Activated naive CD4-positive, alpha-beta T cell treated with anti-CD3 and anti-CD28 coated beads, Interleukin-2, amount 50 U/mL, for 24 hours (primary cell): Measurements from ENCODE around the gene SMIM41.
A peak's percentile ranks its signal among the peaks of the same experiment; 100 is the strongest.

Experiments used
- H3K27ac Mint-ChIP-seq: one replicate; pipeline ENCODE4 v1.8.0; 2021; ENCODE audit warnings: mild to moderate bottlenecking, mixed read lengths
- H3K27me3 Mint-ChIP-seq: one replicate; pipeline ENCODE4 v1.8.0; 2021; ENCODE audit warnings: mixed read lengths
- H3K36me3 Mint-ChIP-seq: one replicate; pipeline ENCODE4 v1.8.0; 2021; ENCODE audit warnings: mixed read lengths
- H3K4me1 Mint-ChIP-seq: one replicate; pipeline ENCODE4 v1.8.0; 2021; ENCODE audit warnings: mixed read lengths
- H3K4me3 Mint-ChIP-seq: one replicate; pipeline ENCODE4 v1.8.0; 2021; ENCODE audit warnings: mild to moderate bottlenecking, mixed read lengths
- H3K9me3 Mint-ChIP-seq: one replicate; pipeline ENCODE4 v1.8.0; 2021; ENCODE audit warnings: mixed read lengths

Gene SMIM41

DNA sequence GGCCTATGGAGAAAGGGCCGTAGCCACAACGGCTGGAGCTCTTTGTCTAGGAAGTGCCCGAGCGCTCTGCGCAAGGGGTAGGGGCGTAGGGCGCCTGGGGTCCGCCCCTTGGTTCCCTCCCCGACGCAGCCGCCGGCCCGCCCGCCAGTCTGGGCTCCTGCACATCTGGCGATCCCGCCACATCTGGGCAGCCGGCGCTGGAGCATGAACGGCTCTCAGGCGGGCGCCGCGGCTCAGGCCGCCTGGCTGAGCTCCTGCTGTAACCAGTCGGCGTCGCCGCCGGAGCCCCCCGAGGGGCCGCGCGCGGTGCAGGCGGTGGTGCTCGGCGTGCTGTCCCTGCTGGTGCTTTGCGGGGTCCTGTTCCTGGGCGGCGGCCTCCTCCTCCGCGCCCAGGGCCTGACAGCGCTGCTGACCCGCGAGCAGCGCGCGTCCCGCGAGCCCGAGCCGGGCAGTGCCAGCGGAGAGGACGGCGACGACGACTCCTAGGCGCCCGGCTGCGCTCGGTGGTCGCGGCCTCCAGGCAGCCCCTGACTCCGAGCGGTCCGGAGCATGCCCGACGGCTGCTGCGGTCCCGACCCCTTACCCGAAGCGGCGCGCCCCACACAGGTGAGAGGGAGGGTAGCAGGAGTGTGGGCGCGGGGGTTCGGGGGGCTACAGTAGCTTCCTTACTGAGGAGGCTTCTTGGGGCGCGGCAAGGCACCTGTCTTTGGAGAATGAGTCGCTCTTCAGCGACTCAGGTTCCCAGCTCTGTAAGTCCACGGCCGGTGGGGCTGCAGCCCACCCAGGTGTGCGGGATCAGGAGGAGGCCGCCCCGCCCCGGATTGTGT lies at the start of gene SMIM41:
Gene SMIM41 (plus strand): TSS at position 129 of the 827 bp plus-strand sequence. CDS start 76 bp downstream, at position 205.
- H3K27me3 Mint-ChIP-seq: no peaks in the 10 kb centered on the region
- H3K4me3 Mint-ChIP-seq: no peak within 1 kb of the TSS
- no peak within 1 kb of the TSS for H3K27ac Mint-ChIP-seq

DNA sequence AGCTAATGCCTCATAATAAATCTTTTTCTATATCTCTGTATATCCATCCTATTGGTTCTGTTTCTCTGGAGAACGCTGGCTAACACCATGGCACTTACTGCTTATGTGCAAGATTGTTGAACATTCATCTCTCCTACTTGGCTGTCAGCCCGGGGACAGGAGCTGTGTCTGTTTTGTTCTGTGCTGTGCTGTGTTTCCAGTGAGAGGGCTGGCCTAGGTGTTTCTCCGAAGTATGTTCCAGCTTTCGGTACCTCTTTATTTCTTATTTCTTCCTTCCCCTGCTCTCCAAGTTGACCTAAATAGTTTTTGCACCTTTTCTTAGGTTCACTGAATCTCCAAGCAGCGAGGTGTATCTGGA lies 47.1 kb upstream of the SMIM41 start:
- Mint-ChIP-seq H3K36me3 (no peaks in the 10 kb centered on the region), H3K4me3 (peak overlapping the region; percentile 80), H3K9me3 (no peaks in the 10 kb centered on the region), H3K27me3 (no peaks in the 10 kb centered on the region), H3K4me1 (peaks cover 40% of the 10 kb centered on the region), H3K27ac (peak overlapping the region; percentile 83)

More for the DNA sequence above, at the start of gene SMIM41:
- H3K36me3 Mint-ChIP-seq: peaks cover 6% of the 10 kb centered on the region
- H3K4me1 Mint-ChIP-seq: peaks cover 31% of the 10 kb centered on the region
- no peaks in the 10 kb centered on the region for H3K9me3 Mint-ChIP-seq

DNA sequence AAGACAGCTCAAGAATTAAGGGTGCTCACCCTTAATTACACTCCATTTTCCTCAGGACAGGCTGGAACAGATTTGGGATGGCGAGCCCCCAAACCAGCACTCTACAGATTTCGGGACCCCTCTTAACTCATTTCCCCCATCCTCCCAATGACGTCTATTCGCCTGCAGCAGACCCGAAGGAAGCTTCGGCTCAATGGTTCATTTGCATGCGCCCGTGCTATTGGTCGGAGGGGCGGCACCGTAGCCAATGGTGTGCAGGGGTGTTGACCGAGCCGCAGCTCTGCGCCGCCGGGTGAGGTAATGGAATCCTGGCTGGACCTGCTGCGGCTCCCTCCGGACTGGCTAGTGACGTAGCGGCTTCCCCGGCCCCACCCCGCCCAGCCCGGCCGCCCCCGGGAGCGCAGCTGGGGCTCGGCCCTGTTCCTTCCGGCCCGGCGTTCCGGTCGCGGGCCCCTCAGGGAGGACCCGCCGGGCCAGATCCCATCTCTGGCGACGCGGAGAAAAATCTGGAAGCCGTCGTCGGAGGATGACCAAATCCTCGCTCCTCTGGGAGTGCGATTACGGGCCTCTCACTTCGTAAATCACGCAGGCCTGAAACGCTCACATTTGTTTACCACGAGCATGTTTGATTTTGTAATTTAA lies 46.6 kb upstream of the SMIM41 start:
- peak overlapping the region; percentile 83 for H3K27ac Mint-ChIP-seq
- H3K27me3 Mint-ChIP-seq: no peaks in the 10 kb centered on the region
- peaks cover 40% of the 10 kb centered on the region for H3K4me1 Mint-ChIP-seq
- no peaks in the 10 kb centered on the region for H3K36me3 Mint-ChIP-seq
- H3K9me3 Mint-ChIP-seq: no peaks in the 10 kb centered on the region
- H3K4me3 Mint-ChIP-seq: peak overlapping the region; percentile 80

DNA sequence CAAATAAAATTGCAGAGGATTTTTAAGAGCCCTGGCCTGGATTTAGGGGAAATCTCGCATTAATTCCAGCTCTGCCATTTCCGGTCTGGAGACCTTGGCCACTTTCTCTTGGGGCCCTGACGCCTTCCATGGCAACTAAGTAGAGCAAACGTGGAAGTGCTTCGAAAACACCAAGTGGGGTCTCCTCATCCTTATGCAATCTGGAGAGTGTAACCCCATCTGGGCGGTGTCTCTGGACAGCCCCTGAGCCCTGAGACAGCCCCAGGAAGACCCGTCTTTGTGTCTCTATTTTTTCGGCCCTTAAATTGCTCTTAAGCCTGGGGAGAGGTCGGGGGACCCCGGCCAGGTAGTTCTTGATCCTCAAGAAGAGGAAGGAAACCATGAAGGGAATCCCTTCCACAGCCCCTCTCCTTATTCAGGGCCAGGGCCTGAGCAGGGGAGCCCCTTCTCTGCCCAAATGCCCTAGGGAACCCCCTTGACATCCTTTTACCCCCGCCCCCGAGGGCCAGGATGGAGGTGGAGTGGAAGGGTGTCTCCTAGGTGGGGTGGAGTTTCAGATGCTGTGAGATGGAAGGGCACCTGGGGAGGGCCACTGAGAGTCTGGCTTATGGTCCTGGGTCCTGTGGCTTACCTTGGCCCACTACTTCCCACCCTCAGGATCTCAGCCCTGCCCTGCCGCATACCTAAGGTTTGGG lies 45.9 kb upstream of the SMIM41 start:
- Mint-ChIP-seq H3K36me3 (no peaks in the 10 kb centered on the region), H3K4me3 (peak overlapping the region; percentile 80), H3K9me3 (no peaks in the 10 kb centered on the region), H3K4me1 (peaks cover 46% of the 10 kb centered on the region), H3K27ac (peak overlapping the region; percentile 30), H3K27me3 (no peaks in the 10 kb centered on the region)

DNA sequence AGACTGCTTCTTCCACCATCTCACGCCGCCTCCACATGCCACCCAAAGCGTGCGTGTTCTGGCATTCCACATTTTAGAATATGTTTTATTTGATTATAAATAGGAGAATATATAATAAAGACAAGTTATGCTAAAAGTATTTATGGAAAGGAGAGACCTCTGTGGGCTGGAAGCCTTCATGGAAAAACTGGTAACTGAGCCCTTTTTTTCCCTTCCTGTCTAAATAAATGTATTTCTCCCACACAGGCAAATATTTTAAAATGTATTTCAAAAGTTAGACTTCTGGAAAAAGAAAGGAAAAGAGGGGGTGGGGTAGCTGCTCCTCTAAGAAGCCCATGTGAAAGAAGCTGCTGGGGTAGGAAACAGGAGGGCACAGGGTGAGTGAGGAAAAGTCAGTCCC lies 44.3 kb upstream of the SMIM41 start:
- peak overlapping the region; percentile 72 for H3K27ac Mint-ChIP-seq
- H3K36me3 Mint-ChIP-seq: no peaks in the 10 kb centered on the region
- no peaks in the 10 kb centered on the region for H3K9me3 Mint-ChIP-seq
- peak overlapping the region; percentile 76 for H3K4me3 Mint-ChIP-seq
- H3K4me1 Mint-ChIP-seq: peaks cover 62% of the 10 kb centered on the region
- no peaks in the 10 kb centered on the region for H3K27me3 Mint-ChIP-seq

DNA sequence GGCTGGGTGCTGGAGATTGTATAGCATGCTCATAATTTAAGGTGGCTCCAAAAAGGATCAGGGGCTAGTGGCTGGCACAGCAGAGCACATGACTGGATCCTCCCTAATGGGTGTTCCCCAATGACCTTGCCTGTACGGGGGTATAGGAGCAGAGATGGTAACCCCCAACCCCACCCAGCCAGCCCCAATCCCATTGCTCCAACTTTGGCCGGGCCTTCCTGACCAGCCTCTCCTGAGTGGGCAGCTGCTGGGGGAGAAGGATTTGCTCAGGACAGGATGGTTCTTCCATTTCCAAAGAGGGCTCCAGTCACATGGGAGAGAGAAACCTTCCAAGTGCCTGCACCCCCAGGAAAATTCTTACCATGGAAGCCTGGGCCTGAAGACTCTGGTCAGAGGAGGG lies 43.6 kb upstream of the SMIM41 start:
- Mint-ChIP-seq H3K4me3 (peak overlapping the region; percentile 76), H3K27ac (peak overlapping the region; percentile 72)

DNA sequence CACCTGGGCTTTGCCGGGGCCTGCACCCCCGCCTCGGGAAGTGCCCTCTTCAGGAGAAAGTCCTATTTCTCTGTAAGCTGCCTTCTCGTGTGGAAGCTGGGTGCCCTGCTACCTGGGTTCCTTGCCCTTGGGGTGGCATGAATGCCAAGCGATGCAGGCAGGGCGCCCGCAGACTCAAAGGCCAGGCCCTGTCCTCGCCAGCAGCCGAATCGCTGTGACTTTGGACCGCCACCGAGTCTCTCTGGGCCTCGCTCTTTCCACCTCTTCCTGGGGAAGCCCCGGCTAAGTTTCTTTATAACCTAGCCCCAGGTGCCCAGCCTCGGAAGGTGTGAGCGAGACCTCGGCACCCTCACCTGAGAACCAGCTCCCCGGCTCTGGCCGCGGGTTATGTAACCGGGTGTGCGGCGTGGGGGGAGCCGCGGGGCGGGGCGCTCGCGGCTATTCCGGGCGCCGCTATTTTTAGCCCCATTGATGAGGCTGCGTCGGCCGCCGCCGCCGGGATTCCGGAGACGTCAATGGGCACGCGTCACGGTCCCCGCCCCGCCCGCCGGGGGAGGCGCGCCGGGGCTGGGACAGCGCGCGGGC lies 42.8 kb upstream of the SMIM41 start:
- H3K36me3 Mint-ChIP-seq: no peaks in the 10 kb centered on the region
- H3K27me3 Mint-ChIP-seq: no peaks in the 10 kb centered on the region
- H3K9me3 Mint-ChIP-seq: no peaks in the 10 kb centered on the region
- no peak overlapping the region for H3K27ac Mint-ChIP-seq
- H3K4me3 Mint-ChIP-seq: peak overlapping the region; percentile 76
- peaks cover 75% of the 10 kb centered on the region for H3K4me1 Mint-ChIP-seq

More for the DNA sequence above, 43.6 kb upstream of the SMIM41 start:
- Mint-ChIP-seq H3K36me3 (no peaks in the 10 kb centered on the region), H3K27me3 (no peaks in the 10 kb centered on the region), H3K9me3 (no peaks in the 10 kb centered on the region), H3K4me1 (peaks cover 69% of the 10 kb centered on the region)

DNA sequence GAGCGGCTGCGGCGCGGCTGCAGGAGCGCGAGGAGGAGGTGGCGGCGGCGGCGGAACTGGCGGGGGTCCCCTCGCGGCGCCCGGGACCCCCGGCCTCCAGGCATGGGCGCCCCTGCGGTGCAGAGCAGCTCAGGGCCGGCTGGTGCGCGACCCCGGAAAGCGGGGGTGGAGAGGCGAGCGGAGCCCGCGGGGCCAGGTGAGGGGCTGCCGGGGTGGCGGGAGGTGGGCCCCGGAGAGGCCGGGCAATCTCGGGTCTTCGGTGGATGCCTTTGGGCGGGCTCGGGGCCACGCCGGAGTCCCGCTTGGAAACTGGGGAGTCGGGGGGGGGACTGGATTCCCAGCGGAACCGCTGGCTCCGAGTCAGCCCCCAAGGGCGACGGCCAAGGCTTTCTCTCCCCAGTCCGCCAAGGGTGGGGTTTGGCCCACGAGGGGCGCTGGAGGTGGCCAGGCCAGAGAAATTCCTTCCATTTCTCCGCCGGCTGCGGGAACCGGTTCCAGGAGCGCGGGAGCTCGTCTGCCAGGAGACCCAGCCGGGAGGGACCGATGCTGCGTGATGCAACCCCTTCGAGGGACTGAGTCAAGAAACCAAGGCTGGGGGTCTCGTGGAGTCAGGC lies 42.1 kb upstream of the SMIM41 start:
- H3K36me3 Mint-ChIP-seq: no peaks in the 10 kb centered on the region
- peaks cover 75% of the 10 kb centered on the region for H3K4me1 Mint-ChIP-seq
- no peaks in the 10 kb centered on the region for H3K9me3 Mint-ChIP-seq
- peak overlapping the region; percentile 79 for H3K4me3 Mint-ChIP-seq
- H3K27me3 Mint-ChIP-seq: no peaks in the 10 kb centered on the region
- H3K27ac Mint-ChIP-seq: no peak overlapping the region

DNA sequence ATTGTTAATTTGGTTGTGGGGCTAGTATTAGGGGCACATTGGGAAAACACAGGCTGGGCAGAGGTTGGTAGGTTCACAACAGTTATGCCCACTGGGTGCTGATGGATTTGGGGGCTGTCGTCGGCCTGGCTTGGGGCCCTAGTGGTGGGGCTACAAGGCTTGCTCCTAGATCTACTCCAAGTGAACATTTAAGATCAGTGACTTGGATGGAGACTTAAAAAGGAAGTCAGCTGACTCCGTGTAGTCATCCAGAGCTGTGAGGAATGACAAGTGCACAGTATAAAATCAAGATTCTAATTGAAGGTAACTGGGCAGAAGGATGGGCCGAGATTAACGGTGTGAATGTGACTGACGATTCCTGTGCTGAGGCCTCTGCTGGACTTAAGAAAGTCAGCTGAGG lies 41.1 kb upstream of the SMIM41 start:
- peak overlapping the region; percentile 79 for H3K4me3 Mint-ChIP-seq
- peaks cover 71% of the 10 kb centered on the region for H3K4me1 Mint-ChIP-seq
- H3K9me3 Mint-ChIP-seq: no peaks in the 10 kb centered on the region
- H3K27ac Mint-ChIP-seq: peak overlapping the region; percentile 53
- no peaks in the 10 kb centered on the region for H3K36me3 Mint-ChIP-seq
- H3K27me3 Mint-ChIP-seq: no peaks in the 10 kb centered on the region

DNA sequence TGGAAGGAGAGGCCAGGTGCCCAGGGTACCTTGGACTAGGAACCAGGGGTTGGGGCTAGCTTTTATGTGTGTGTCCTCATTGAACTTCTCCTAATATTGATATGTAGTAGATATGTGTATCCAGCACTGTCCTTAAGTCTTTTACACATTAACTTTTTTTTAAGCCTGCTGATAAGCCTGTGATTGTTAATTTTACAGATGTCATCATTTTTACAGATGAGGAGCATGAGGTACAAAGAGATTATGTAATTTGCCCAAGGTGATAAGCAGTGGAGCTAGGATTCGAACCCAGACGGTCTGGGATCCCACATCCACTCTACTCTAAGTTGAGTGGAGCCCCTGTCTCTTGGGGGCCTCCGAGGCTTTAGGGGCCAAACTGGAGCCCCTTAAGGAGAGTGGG lies 38.5 kb upstream of the SMIM41 start:
- Mint-ChIP-seq H3K4me3 (peak overlapping the region; percentile 30), H3K4me1 (peaks cover 52% of the 10 kb centered on the region), H3K9me3 (no peaks in the 10 kb centered on the region), H3K27me3 (no peaks in the 10 kb centered on the region), H3K36me3 (no peaks in the 10 kb centered on the region), H3K27ac (no peak overlapping the region)

DNA sequence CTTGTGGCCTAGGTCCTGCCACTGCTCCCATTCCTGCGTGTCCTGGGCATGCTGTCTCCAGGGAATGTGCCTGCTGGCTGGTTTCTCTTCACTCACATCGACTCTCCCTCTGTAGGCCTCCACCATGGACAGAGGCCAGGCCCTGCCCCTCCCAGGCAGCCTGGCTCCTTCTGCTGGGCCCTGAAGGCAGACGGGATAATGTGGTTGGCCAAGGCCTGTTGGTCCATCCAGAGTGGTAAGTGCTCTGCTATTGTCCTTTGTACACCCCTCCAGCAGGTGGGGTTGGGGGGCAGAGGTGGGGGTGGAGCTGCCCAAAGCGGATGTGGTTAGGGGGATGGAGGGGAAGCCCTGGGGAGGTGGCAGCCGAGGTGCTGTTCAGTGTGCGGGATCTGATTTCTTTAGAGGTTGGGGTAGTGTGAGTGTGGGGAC lies 37.8 kb upstream of the SMIM41 start:
- H3K9me3 Mint-ChIP-seq: no peaks in the 10 kb centered on the region
- no peaks in the 10 kb centered on the region for H3K27me3 Mint-ChIP-seq
- H3K4me1 Mint-ChIP-seq: peaks cover 46% of the 10 kb centered on the region
- H3K36me3 Mint-ChIP-seq: no peaks in the 10 kb centered on the region
- peak overlapping the region; percentile 68 for H3K27ac Mint-ChIP-seq
- H3K4me3 Mint-ChIP-seq: peak overlapping the region; percentile 49

DNA sequence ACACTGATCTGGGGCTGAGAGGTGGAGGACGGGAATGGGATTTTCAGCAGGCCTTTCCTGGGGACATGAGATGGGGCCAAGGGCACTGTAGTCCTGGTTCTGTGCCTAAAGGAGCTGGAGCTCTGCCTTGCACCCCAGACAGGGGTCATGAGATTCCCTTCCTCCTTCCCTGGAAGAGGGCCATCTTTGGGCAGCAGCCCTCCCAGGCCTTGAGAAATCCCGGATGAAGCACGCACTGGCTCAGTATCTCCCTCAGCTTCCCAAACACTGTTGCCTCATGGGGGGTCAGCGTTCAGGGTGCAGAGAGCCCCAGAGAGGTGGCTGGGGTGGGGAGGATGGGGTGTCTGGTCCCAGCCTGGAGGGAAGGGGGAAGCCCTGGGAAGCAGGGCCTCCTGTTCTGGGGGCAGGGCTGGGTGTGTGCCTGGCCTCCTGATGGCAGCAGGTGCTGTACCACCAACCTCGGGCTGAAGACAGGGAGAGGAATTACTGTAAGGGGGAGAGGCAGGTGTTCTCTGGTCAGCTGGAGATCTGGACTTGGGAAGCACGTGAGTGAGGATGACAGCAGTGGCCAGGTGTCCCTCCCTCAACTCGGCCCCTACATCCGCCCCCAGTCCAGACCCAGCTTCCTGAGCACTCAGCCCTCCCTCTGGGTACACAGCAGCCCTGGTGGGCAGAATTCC lies 36.7 kb upstream of the SMIM41 start:
- H3K36me3 Mint-ChIP-seq: no peaks in the 10 kb centered on the region
- H3K4me3 Mint-ChIP-seq: peak overlapping the region; percentile 49
- no peak overlapping the region for H3K27ac Mint-ChIP-seq
- no peaks in the 10 kb centered on the region for H3K27me3 Mint-ChIP-seq
- H3K9me3 Mint-ChIP-seq: no peaks in the 10 kb centered on the region
- peaks cover 46% of the 10 kb centered on the region for H3K4me1 Mint-ChIP-seq

DNA sequence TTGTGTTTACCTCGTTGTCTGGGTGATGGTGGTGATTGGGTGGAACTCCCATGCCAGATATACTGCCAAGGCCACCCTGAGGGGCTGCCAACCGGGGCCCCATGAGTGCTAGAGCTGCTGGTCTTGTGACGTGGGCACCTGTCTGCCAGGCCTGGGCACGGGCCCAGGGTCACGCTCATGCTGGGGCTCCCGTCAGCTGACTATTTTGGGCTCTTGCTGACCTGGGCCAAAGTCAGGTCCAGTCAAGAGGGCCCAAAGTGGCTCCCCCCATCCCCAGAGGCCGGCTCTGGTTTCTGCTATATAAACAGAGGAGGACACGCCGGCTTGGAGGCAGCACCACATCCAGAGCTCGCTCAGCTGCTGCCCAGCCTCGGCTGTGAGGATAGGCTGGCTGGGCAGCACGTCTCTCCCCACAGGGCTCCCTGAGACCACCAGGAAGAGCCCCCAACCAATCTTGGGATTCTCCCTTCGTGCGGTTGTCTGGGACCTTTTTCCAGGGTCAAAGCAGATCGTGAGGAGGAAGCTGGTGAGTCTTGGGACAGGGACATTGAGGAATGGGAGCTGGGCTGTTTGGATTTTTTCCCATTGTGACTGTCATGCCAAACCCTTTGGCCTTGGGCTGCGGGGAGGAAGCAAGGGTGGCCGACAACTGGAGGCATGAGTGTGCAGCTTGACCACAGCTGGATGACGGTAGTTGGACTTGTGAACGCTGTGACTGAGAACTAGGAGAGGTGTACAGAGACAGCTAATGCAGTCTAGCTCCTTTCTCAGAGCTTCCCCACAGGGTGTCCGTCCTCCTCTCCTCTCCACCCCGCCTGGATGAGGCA lies 35.9 kb upstream of the SMIM41 start:
- Mint-ChIP-seq H3K9me3 (no peaks in the 10 kb centered on the region), H3K4me1 (peaks cover 40% of the 10 kb centered on the region), H3K4me3 (no peak overlapping the region), H3K36me3 (no peaks in the 10 kb centered on the region), H3K27me3 (no peaks in the 10 kb centered on the region), H3K27ac (no peak overlapping the region)

DNA sequence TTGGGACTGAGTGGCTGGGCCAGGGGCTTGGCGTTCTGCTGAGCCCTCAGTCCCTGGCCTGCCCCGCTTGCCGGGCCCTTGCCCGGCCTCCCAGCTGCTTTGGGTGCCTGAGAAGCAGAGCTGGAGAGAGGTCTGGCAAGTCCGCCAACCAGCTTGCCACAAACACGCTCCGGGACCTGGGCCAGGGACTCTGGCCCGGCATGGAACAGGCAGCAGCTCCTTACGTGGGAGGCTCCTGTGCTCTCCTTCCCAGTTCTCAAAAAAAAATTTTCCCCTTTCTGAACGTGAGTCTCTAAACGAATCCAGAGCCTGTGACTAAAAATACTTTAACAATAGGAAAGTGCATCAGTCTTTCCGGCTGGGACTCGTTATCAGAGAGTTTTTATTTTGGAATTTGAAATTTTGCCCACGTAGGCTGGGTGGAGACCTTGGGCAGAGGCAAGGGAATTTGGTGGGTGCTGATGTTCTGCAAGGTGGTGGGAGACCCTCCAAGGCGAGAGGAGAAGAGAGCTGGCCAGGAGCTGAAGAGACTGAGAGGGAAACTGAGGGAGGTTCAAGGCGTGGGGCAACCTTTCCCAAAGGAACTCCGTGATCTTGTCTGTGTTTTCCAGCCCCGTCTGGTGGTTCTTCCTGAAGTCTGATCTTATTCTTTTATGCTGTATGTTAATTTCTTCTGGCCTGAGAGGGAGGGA lies 35.1 kb upstream of the SMIM41 start:
- Mint-ChIP-seq H3K27me3 (no peaks in the 10 kb centered on the region), H3K36me3 (no peaks in the 10 kb centered on the region), H3K9me3 (no peaks in the 10 kb centered on the region), H3K27ac (no peak overlapping the region), H3K4me3 (no peak overlapping the region), H3K4me1 (peaks cover 36% of the 10 kb centered on the region)
